ENCODE results near the gene LFNG.

LFNG gene

DNA sequence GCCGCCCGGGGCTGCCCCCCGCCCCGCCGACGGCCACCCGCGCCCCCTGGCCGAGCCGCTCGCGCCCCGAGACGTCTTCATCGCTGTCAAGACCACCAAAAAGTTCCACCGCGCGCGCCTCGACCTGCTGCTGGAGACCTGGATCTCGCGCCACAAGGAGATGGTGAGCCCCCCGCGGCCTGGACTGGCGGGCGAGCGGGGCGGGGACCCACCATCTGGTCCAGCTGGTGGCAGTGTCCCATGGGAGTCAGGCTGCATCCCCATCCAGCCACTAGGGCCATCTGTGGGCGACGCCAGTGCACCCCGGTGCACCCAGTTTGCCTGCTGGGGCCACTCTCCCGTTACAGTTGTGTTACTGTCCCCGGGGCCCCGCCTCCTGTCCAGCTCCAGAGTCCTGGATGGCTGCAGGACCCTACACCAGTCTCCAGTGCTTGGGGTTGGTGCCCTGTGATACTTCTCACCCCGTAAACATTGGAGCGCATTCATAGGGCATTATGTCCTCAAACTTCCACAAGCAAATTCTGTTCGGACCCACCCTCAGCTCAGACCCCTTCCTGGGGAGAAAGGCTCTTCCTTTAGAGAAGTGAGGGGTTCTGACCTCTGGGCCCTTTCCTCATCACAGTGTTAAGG is 672 bp downstream of the LFNG start:
- peak; percentile 75 for DNase-seq

DNA sequence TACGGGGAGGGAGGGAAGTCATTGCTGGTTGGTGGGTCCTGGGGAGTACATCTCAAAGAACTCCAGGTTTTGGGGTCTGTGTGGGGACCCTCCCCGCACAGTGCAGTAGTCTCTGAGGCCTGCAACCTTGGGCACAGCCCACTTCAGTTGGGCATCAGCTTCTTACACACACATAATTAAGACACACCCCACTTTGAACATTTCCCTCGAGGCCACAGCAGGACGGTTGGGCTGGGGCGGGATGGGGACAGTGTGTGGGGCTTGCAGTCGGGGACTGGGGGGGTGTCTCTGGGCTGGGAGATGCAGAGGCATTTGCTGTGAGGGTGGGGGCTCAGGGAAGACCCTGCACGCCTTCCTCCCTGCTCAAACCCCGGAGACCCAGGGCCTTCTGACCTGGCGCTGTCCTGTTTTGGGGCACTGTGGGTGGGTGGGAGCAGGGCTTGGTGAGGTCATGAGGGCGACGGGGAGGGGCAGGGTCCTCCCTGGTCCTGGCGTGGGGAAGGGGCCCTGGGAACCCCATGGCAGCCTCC is 1.3 kb downstream of the LFNG start:
- DNase-seq = no peak

DNA sequence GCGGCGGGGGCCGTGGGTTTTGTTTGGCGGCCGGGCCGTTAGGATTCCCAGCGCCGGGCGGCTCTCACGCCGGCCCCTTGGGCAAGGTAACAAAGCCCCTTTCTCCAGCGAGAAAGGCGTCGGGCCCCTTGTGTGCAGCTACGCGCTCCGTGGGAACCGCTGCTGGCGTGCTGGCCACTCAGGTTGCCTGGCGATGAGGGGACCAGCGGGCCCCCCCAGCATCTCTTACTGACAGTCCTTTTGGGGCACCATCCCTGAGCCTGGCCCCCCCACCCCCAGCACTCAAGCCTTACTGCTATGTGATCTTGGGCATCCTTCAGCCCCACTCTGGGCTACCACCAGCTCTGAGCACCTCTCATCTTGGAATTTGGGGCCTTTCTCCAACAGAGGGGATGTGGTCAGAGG is 1.8 kb downstream of the LFNG start:
- DNase-seq = peak; percentile 74

DNA sequence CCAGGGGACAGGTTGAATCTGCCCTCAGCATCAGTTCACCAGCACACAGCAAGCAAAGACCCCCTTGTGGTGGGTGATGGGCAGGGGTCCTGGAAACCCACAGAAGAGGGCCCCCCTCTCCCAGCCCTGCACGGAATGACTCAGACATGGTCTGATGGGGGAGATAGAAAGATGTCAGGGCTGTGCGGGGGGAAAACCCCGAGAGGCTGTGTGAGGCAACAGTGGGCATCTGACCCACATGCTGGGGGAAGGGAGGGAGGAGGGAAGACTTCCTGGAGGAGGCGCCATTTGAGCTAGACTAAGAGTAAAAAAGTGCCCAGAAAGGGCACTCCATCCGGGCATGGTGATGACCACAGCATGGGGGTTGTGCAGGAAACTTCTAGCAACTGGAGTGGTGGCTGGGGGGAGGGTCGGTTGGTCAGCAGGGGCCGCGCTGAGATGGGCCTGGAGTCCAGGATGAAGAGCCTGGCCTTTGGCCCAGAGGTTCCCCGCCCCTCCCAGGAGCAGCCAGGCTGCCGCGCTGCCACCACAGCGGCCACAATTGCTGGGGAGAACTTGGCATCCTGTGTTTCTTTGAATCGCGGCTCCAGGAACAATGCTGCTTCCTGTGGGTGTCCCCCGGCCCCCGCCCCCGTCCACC is 2.5 kb downstream of the LFNG start:
- peak; percentile 86 for DNase-seq

DNA sequence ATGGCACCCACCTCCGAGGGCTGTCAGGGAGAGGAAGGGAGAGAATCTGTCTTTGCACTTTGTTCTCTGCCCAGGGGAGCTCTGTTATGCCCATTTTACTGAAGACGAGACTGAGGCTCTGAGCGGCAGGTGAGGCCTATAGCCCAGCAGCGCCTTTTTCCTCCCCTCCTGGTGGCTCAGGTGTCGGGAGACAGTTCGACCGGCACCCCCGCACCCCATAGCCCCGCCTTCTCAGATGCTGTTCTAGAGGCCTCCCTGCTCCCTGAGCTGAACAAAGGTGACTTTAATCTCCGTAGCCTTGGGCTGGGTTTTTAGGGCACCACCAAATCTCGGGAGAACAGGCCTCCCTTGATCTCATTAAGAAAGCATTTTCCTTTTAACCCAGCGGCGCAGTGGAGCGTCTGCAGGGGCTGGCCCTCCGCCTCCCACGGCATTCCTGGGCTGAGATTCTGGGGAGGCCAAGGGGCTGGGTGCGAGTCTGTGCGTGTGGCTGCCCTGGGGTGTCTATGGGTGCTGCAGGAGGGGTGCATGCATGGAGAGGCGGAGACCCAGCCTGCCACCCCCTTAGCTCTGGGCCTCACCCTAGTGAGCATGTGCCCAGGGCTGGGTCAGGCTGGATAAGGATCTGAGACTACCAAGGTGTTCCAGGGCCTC is 3.3 kb downstream of the LFNG start:
- DNase-seq = peak; percentile 72

GRCh38 chr7:2523461-2523936 is 3.9 kb downstream of the LFNG start:
- no peak for DNase-seq

GRCh38 chr7:2523941-2524807 is 4.6 kb downstream of the LFNG start:
- peak; percentile 58 for DNase-seq

DNA sequence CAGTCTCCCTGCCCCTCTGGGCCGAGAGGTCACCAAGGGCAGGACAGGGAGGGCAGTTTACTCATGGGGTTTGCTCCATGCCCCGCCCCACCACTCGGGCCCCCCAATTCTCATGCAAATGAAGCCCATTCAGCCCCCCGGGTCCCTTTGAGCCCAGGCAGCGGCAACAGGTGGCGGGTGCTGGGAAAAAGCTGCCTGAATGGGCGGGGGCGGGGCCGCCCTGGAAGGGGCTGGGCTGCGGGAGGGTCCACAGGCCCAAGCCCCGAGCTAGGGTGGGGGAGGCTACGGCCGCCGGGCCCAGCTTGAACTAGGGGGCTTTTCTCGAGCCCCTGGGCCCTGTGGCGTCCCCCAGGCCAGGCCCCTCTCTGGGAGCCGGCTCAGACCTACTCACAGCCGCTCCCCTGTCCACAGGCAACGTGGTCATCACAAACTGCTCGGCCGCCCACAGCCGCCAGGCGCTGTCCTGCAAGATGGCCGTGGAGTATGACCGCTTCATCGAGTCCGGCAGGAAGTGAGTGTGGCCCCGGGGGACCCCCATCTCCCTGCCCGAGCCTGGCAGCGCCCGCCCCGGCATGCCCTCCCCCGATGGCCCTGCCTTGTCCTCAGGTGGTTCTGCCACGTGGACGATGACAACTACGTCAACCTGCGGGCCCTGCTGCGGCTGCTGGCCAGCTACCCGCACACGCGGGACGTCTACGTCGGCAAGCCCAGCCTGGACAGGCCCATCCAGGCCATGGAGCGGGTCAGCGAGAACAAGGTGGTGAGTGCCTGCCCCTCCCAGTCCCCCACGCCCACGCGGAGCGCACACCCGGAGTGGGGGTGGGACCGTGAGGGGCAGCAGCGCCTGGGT is 5.5 kb downstream of the LFNG start:
- DNase-seq = peak; percentile 55

DNA sequence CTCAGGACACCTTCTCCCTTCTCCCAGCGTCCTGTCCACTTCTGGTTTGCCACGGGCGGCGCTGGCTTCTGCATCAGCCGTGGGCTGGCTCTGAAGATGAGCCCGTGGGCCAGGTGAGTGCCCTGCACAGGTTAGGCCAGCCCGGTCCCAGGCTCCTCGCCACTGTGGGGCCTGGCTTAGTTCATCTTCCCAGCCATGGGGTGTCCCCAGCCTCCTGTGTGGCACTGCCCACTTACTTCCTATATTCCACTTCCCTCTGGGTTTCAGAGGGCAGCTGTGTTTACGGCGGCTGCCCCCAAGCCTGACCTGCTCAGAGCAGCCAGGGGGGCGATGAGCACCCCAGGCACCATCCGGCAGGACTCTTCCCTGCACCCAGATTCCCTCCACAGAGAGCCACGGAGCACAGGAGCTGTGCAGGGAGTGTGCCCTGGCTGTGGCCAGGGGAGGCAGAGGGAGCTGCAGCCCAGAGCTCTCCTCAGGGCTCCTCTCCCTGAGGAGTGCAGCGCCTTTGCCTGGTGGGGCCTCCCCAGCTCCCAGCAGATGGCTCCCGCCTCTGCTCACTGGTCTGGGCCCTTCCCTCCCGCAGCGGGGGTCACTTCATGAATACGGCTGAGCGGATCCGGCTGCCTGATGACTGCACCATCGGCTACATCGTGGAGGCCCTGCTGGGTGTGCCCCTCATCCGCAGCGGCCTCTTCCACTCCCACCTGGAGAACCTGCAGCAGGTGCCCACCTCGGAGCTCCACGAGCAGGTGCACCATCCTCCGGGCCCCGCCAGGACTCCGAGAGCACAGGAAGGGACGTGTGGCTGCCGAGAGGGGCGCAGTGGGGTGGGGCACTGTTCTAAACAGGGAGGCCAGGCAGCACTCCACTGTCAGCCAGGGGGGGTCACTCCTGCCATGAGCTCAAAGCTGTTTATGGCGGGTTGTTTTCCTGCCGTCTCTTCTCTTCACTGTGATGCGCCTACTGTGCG is 6.4 kb downstream of the LFNG start:
- peak; percentile 56 for DNase-seq

GRCh38 chr7:2526659-2527504 is 7.3 kb downstream of the LFNG start:
- peak; percentile 58 for DNase-seq

DNA sequence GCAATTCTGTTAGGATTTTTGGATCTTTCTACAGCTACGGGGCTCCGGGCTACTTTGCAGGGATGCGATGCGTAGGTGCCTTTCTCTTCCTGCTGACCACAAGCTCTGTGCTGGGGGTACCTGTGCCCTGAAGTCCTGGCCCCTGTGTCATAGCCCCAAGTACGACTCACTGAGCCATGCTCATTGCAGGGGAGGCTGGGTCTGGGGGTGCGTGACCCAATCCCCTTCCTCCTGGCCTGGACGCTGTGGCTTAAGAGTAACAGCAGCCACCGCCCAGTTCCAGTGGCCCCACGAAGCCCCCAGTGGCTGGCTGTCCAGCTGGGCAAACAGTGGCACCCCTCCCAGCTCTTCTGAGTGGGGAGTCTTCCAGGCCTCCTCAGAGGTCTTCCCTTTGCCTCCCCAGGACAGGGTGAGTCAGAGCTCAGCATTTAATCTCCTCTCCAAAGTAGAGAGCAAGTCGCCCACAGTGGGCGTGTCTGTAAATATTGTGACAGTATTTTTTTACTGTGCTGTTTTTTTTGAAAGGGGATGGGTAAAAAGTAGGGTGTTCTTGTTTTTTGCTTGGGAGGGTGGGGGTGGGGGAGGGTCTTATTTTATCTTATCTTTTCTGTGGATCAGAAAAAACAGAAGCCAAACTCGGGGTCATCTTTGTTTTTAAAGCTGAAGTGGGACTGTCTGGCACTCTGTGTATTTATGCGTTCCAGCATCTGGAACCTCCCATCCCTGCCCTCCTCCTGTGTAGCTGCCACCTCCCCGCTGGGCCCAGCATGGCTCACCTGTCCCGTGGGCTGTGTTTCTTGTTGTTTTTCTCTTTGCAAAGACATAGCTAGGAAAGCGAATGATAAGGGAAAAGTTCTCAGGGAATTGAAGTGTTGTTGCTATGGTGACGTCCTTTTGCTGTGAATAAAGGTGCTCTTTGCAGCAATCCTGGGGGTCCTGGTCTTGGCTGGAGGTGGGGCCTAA is 8.2 kb downstream of the LFNG start:
- DNase-seq = peak; percentile 73

- peak; percentile 58 for DNase-seq
These were observed 9.0 kb downstream of the LFNG start for GRCh38 chr7:2528481-2529095.

DNA sequence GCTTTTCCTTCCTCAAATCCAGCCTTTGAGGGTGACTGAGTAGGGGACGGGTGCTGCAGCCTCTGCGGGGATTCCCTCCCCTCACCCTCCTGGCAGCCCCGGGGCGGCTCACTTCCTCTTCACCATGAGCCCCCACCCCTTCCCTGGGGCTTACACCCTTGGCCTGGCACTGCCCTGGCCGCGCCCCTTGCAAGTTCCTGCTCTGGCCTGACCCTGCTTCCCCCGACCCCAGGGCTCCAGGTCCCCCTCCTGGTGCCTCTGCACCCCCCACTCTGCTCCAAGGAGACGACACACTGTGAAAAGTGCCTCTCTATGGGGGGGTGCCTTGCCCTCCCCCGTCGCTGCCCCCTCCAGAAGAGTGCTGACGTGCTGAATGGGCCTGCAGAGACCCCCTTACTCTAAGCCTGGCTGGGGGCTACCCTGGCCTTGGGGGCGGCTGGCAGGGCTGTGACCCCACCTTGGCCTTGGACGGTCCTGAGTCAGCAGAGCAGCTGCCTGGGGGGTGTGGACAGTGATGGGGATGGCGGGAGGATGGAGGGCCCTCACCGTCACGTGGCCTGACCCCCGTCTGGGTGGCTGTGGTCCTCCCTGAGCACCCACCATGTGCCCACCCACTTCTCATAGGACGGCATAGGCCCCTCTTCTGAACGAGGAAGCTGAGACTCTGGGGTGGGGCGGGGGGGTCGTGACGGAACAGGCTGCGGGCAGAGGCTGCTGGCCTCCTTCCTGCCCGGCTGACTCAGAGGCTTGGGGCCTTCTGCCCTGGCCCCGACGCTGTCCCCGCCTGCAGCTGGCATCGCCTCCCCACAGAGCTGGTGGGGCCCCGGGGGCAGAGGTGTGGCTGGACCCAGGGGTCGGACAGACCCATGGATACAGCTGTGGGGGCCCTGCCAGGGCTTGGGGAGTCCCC is 9.8 kb downstream of the LFNG start:
- DNase-seq = peak; percentile 84

- peak; percentile 89 for DNase-seq
These were observed 10.8 kb downstream of the LFNG start for GRCh38 chr7:2530071-2530987.

- DNase-seq = peak; percentile 61
These were observed 11.6 kb downstream of the LFNG start for GRCh38 chr7:2530994-2531795.

Measured in activated CD8-positive, alpha-beta memory T cell treated with anti-CD3 and anti-CD28 coated beads for 24 hours (primary cell).